VCaP (cell line): ENCODE measurements around the gene ALKBH1.

Experiments
- H3K27ac ChIP-seq: fragments of 450-650 bp; 2 replicates; pipeline ENCODE4 v1.5.1; 2017
- TF ChIP-seq, protein P1 (sequence below): fragments of 450-650 bp; conservative IDR thresholded peaks from 2 replicates; pipeline ENCODE4 v1.5.1; 2017; ENCODE audit warnings: mild to moderate bottlenecking, moderate library complexity

The ALKBH1 gene

DNA sequence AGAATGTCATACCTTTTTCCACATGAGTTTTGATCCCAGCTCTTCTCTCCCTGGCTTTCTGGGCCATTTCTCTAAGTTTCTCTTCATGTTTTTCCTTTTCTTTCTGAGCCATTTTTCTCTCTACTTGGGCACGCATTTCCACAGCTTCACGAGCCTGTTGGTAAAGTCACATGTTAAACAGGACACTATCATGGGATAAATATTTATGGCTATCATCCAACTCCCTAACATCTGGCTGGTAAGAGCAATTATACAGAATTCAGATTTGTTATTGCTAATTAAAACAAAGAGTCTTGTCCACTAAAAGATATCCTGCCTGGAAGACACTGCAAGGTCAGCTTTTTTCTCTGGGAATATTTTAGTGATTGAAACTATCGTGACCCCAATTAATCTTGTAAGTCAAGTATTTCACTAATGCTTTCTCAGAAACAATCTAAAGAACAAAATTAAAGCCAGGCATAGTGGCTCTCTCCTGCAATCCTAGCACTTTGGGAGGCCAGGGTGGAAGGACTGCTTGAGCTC lies 23.2 kb upstream of the ALKBH1 start:
- TF ChIP-seq, protein P1, sequence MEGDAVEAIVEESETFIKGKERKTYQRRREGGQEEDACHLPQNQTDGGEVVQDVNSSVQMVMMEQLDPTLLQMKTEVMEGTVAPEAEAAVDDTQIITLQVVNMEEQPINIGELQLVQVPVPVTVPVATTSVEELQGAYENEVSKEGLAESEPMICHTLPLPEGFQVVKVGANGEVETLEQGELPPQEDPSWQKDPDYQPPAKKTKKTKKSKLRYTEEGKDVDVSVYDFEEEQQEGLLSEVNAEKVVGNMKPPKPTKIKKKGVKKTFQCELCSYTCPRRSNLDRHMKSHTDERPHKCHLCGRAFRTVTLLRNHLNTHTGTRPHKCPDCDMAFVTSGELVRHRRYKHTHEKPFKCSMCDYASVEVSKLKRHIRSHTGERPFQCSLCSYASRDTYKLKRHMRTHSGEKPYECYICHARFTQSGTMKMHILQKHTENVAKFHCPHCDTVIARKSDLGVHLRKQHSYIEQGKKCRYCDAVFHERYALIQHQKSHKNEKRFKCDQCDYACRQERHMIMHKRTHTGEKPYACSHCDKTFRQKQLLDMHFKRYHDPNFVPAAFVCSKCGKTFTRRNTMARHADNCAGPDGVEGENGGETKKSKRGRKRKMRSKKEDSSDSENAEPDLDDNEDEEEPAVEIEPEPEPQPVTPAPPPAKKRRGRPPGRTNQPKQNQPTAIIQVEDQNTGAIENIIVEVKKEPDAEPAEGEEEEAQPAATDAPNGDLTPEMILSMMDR = no peak
- no peak overlapping the region for H3K27ac ChIP-seq

DNA sequence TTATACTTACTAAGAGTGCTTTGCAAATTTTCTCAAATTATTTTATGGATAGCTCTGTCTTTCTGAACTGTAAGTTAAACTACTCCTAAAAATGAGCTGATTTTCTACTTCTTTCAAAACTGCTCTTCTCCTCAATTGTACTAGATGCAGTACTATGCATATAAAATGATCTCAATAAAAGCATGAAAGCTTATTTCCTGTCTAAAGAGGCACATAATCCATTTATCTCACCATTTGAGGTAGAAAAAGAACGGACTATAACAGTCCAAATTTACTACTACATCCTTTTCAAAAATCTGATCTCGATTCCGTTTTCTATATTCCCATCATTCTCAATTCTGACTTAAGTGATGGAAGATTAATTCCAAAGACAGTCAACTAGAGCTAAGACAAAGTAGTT lies 14.5 kb upstream of the ALKBH1 start:
- H3K27ac ChIP-seq = no peak overlapping the region
- TF ChIP-seq, protein P1 = no peak

DNA sequence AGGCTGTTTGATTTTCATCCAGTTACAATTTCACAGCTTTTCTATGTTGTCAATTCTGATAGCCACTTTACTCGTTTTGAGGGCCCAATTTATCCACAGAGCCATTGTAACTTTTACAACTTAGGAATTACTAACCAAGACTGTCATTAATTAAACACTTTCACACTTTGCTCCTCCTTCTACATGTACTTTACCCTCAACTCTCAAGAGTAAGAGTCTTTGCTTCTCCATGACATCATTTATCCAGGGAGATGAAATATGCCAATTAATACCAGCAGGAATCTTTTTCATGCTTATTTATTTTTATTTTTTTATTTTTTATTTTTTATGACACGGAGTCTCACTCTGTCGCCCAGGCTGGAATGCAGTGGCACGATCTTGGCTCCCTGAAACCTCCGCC lies 13.6 kb upstream of the ALKBH1 start:
- H3K27ac ChIP-seq = no peak overlapping the region
- TF ChIP-seq, protein P1 = no peak

DNA sequence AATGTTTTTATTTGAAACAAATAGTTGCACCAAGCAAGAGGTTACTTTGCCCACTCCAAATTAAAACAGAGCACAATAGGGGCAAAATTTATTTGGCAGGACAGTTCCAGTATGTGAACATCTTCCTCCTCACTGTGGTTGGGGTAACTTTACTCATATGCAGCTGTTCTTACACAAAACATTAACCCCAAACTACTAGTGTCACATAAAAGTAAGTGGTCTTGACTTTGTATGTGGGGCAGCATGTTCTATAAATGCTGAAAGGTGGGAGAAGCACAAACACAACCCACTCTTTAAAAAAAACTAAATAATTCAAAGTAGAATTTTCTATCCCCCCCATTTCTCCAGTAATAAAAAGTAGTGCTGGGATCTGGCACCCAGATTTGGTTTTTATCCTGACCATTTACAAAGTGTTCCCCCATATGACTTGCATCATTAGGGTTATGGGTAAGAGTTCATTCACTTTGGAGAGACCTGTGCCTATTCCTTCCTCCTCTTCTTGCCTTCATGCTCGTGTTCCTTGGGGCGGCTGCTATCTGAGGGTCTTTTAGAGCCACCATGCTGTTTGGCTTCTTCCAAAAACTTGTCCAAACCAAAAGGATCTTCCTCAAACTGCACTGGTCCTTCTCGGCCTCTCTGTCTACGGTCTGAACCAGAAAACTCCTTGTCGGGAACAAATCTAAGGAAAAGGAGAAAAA lies 9.9 kb upstream of the ALKBH1 start:
- H3K27ac ChIP-seq = peak overlapping the region; percentile 29; the same call in 1 of the 2 replicates
- TF ChIP-seq, protein P1 = no peak

DNA sequence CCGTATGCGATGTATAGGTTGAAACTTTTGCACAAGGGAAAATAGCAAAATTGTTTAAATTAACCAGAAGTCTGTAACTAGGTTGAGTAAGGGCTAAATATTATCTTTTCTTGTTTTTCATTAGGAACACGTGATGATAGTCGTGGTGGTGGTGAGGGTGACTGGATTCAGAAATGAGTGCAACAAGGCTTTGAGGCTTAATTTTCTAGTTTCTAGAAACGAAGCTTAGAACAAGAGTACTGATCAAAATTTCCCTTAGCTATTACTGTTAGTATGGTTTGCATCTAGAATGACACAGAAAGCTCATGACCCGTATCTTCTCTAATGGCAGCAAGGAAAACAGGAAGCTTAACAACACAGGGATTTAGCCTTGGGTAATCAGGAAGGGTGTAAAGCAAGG lies 7.1 kb upstream of the ALKBH1 start:
- no peak overlapping the region for H3K27ac ChIP-seq
- TF ChIP-seq, protein P1 = no peak

DNA sequence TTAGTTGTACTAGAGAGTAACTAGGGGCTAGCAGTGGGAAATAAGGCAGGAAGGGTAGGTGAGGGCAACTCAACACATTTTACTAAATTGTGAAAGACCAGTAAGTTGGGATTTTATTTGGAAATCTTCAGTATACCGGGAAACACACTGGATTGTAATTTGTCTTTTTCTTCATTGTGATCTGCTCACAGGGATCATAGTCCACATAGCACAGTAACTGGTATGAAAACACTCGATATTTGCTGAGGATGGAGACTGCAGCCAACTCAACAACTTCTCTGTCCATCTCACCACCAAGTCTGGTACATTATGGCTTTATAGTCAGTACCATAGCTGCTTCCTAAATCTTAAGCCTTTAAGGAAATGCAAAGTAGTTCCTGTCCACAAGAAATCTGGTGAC lies 2.5 kb upstream of the ALKBH1 start:
- no peak overlapping the region for H3K27ac ChIP-seq
- TF ChIP-seq, protein P1 = no peak

DNA sequence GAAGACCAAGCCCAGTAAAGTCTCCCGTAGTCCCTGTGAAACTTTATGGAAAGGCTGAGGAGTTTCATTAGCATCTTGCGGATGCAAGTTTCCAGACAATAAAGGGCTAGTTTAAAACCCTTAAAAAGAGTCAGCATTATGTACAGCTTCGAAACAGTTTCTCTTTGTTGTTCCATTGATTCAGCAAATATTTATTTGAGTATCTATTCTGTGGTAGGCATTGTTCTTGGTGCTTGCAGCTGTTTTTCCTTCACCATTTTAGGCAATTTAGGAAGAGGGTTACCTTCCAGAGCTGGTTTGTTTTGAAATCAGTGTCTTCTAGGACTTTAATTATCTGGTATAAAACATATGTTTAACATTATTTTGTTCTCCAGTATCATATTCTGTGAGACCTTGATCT lies 1.6 kb upstream of the ALKBH1 start:
- TF ChIP-seq, protein P1 = no peak
- no peak overlapping the region; the same call in 1 of the 2 replicates for H3K27ac ChIP-seq
